GM20431 (cell line): ENCODE measurements around the gene DTNBP1.
"Not testable (repeated sequence)": the region's sequence is repeated elsewhere in the genome, so short reads cannot be mapped to it uniquely, and the experiment has no call there.

Source experiments
- in situ Hi-C: fragments of 300-500 bp; cut with MseI, MboI; formaldehyde crosslinking; loops from one replicate; pipeline ENCODE4 v1.15.0; 2020; ENCODE audit warnings: low sequenced_read_pairs; ENCODE audit not compliant: unreplicated experiment

DTNBP1 gene

DNA sequence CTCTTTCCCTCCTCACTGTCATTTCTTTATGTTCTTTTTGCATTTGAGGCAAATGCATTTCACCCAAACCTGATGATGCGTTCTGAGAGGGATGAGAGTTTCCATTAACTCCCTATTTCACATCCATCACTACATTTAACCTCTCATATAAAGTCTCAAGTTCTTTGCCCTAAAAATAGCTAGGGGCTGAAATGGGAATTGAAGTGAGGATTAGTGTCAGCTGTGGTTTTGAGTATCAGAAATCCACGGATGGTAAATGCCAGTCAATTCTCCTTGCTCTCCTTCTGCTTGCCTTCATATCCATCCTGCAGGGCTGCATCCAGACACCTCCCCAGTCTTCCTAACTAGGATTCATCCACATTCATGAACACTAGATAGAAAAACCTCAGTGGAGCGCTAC lies 10.0 kb upstream of the DTNBP1 start:
- in situ Hi-C loops: no loop called here

DNA sequence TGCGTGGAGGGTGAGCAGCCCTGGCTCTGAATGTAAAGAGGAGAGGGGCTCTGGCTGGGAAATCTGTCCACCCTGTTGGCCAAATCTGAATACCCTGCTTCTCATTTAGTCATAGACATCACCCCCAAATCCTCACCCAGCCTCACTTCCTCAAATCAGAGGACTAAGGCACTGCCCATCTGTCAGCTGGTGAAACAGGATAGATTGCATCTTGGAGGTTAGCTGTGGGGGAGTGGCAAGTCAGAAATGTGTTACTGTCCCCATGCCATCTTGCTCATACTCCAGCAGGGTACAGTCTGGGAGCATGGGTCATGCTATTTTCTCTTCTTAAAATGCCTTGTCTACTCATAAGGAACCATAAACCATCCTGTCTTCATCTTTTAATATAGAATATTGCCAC lies 9.5 kb upstream of the DTNBP1 start:
- in situ Hi-C loops: no loop called here

GRCh38 chr6:15668918-15669317 lies 6.1 kb upstream of the DTNBP1 start:
- in situ Hi-C loops: no loop called here

DNA sequence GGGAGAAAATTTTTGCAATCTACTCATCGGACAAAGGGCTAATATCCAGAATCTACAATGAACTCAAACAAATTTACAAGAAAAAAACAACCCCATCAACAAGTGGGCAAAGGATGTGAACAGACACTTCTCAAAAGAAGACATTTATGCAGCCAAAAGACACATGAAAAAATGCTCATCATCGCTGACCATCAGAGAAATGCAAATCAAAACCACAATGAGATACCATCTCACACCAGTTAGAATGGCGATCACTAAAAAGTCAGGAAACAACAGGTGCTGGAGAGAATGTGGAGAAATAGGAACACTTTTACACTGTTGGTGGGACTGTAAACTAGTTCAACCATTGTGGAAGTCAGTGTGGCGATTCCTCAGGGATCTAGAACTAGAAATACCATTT lies 4.1 kb upstream of the DTNBP1 start:
- in situ Hi-C loops: not testable (repeated sequence)

DNA sequence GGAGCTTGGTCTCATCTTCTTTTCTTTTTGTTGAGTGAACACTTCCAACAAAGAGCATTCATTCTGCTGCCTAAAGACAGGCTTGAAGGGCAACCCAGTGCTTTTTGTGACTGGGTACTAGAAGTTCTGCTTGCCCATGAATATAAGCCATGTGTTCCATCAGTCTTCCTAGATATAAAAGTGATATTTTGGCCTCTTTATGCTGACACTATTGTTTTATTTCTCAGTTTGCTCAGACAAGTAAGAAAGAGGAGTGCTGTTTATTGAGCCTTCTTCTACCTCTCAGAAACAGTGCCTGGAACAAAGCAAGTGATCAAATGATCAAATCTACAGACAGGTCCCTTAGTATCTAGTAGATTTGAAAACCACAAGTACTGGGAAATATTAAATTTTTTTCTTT lies 2.4 kb upstream of the DTNBP1 start:
- in situ Hi-C loops: no loop called here

GRCh38 chr6:15663130-15663871 lies 473 bp upstream of the DTNBP1 start:
- in situ Hi-C loops: no loop called here

DNA sequence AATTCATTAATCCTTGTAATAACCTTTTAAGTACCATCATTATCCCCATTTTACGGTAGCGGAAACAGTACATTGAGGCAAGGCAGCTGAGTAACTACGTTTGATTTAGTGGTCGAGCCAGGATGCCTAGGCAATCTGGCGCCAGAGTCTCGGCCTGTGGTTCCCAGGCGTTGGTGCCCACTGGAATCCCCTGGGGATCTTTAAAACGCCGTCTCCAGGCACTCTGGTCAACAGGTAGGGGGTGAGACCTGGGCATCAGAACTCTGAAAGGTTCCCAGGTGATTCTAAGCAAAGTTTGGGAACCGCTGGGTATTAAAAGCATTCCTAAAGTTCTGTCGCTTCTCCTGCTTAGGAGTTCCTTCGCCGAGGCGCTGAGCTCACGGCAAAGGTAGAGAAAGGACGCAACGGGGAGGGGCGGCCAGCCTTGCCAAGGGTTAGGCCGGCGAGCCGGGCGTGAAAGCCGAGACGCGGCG lies 939 bp downstream of the DTNBP1 start:
- in situ Hi-C loops: no loop called here

- in situ Hi-C loops: no loop called here
Measured at GRCh38 chr6:15659181-15659580, 3.6 kb downstream of the DTNBP1 start.

GRCh38 chr6:15658181-15658744 lies 4.6 kb downstream of the DTNBP1 start:
- in situ Hi-C loops: no loop called here

GRCh38 chr6:15657290-15657689 lies 5.5 kb downstream of the DTNBP1 start:
- in situ Hi-C loops: no loop called here

GRCh38 chr6:15656145-15656544 lies 6.7 kb downstream of the DTNBP1 start:
- in situ Hi-C loops: no loop called here

GRCh38 chr6:15654250-15654649 lies 8.6 kb downstream of the DTNBP1 start:
- in situ Hi-C loops: no loop called here

DNA sequence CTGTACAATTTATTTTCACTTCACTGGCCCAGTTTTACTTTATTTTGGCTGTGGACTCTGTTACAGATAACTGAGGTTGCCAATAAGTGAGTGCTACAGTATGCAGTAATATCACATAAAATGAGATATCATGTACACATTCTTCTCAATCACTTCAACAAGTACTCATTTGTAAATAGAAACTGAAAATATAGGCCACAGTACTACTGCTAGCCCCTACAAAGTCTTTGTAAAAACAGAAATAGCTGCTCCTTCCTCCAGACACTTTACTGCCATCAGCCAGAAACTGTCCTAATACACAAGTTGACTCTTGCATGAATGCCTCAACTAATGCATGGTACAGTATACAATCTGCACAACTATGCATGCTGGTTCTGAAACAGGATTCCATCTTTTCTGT lies 9.2 kb downstream of the DTNBP1 start:
- in situ Hi-C loops: no loop called here

GRCh38 chr6:15650004-15650559 lies 12.7 kb downstream of the DTNBP1 start:
- in situ Hi-C loops: not testable (repeated sequence)

DNA sequence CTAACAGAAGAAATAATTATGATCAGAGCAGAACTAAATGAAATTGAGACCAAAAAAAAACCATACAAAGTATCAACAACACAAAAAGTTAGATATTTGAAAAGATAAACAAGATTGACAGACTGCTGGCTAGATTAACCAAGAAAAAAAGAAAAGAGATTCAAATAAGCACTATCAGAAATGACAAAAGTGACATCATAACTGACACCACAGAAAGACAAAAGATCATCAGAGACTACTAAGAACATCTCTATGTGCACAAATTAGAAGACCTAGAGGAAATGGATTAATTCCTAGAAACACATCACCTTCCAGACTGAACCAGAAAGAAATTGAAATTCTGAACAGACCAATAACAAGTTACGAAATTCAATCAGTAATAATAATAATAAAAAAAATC lies 17.9 kb downstream of the DTNBP1 start:
- in situ Hi-C loops: no loop called here

- in situ Hi-C loops: no loop called here
Measured at GRCh38 chr6:15643542-15643941, 19.3 kb downstream of the DTNBP1 start.

- in situ Hi-C loops: no loop called here
Measured at GRCh38 chr6:15642276-15642675, 20.6 kb downstream of the DTNBP1 start.

GRCh38 chr6:15638373-15638772 lies 24.5 kb downstream of the DTNBP1 start:
- in situ Hi-C loops: no loop called here

DNA sequence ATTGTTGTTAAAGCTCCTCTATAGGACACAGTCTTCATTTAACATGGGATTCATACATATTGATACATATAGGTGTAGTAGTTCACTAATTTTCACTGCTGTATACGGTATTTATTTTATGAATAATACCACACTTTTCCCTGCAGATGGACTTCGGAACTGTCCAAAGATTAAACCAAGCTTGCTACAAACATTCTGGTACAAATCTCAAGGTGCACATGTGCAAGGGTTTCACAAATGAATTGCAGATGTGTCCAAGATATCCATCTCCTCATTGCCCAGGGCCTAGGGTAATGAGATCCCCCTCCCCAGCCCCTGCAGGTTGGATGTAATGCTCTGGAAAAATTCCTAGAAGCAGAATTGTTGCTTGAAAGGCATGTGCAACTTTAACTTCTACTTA lies 31.4 kb downstream of the DTNBP1 start:
- in situ Hi-C loops: no loop called here

- in situ Hi-C loops: no loop called here
Measured at GRCh38 chr6:15630202-15630601, 32.6 kb downstream of the DTNBP1 start.

DNA sequence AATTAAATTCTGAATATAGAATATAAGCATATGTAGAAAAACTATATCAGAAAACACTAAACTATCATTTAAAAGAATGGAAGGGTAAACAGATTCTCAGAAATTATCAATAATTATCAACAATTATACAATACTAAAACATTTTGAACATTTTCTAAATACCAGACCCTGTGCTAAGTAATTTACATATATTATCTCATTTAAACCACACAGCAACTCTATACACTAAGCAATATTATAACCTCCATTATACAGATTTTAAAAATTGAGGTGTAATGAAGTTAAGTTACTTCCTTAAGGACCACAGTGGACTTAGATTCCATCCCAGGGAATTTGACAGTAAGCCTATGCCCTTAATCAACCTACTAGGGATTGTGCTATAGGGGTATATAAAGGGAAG lies 33.3 kb downstream of the DTNBP1 start:
- in situ Hi-C loops: no loop called here
